GM13977 (cell line): ENCODE results near the gene SRRM3.

ENCODE experiments used
- DNase-seq: peaks from one replicate; pipeline ENCODE4 v3.0.0; 2012; ENCODE audit warnings: low spot score
- CTCF ChIP-seq: IDR thresholded peaks from 2 replicates; pipeline ENCODE4 v1.5.1; 2012; ENCODE audit warnings: mild to moderate bottlenecking, control low read depth; ENCODE audit not compliant: insufficient read depth; ENCODE audit errors: extremely low read depth, missing control alignments
- in situ Hi-C: fragments of 300-500 bp; cut with MboI; formaldehyde crosslinking; loops from one replicate; pipeline ENCODE4 v1.12.0; 2022; ENCODE audit warnings: low sequenced_read_pairs, low pct_unique_long_range_greater_than_20kb, mixed read lengths, inconsistent platforms; ENCODE audit not compliant: unreplicated experiment

SRRM3 gene

DNA sequence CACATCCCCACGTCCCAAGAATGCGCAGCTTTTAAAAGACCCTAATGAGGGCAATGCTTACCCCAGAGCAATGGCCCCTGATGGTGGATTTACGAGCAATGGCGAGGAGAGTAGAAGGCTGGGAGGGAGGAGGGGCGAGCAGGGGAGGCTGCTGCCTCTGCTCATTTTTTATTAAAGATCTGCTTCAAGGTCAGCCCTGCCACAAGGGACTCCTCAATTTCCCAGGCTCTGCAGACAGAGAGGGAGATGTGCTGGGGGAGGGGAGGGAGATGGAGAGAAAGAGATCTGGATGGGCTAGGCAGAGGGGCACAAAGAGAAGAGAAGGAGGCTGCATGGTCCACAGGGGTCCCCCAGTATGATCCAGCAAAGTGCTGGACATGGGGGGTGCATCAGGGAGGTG, 7.8 kb upstream of the SRRM3 start:
- DNase-seq, result no peak

DNA sequence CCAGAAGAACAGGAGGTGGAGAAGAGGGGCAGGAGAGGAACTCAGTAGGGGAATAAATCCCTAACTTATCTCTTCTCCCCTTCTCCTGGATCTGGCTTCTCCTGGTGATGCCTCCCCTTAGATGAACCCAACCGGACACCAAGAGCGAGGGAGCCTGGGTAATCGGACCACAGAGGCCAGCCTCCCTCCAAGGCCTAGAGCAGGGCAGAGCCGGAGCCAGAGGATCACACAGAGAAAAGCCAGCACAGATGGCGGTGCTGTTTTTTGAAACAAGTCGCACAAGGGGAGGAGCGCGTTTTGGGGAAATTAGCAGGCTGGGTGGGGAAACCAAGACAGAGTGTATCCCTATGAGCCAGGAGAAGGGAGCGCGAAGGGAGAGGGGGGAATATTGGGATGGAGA, 4.9 kb upstream of the SRRM3 start:
- DNase-seq, result no peak
- in situ Hi-C loops, result no loop called here
- TF ChIP-seq CTCF, result no peak

More for the DNA sequence above, 7.8 kb upstream of the SRRM3 start:
- no peak for TF ChIP-seq CTCF
- in situ Hi-C loops, result no loop called here

DNA sequence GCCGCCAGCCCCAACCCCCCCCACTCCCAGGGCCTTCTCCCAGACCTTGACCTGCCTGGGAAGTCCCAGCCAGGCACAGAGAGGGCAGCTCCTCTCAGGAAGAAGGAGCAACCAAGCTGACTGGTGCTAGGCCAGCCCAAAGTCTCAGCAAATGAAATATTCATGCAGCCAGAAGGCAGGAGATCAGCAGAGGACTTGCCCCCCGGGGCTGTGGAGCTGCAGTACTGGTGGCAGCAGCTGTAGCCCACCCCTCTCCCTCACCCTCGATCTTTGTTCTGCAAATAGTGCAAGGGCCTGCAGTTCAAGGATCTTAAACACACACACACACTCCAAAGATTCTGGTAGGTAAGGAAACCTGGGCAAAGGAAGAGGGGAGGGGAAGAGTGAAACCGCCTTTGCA, 3.5 kb upstream of the SRRM3 start:
- no peak for DNase-seq
- no peak for TF ChIP-seq CTCF
- in situ Hi-C loops, result no loop called here

- in situ Hi-C loops, result no loop called here
- TF ChIP-seq CTCF, result no peak
Measured at GRCh38 chr7:76202666-76203030, 952 bp downstream of the SRRM3 start.

DNA sequence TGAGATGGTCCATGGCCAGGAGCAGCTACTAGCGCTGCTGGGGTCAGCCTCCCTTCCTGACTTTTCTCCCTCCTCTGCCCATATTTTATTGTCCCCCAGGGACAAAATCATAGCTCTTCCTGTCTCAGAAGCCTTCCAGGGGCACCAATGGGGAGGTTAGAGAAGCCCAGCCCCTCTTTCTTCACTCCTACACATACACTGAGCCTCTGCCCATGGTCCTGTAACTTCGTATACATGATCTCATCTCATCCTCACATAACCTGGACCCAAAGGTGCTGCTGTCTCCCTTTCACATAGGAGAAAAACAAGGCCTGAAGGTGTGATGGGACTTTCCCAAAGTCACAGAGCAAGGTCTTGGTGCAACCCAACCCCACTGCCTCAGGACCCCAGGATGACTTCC, 2.5 kb downstream of the SRRM3 start:
- no peak for DNase-seq
- in situ Hi-C loops, result no loop called here
- TF ChIP-seq CTCF, result no peak

More at GRCh38 chr7:76202666-76203030, 952 bp downstream of the SRRM3 start:
- no peak for DNase-seq

DNA sequence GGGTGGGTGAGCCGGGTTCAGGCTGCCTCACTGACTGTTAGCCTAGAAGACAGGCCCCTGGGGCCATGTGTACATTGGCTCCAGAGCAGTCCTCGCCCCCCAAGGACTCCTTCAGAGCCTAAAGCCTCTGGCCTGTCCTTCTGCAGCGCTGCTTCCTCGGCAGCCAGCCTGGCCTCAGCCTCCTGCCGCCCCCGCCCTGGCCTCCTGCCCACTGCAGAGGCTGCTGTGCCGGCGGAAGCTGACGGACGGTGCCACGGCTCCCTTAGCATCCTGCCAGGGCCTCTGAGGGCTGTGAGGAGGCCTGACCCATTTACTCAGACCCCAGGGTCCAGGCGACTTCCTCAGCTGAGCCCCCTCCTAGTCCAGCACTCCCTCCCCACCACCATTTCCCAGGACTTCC, 4.9 kb downstream of the SRRM3 start:
- TF ChIP-seq CTCF, result no peak
- no peak for DNase-seq
- in situ Hi-C loops, result no loop called here

DNA sequence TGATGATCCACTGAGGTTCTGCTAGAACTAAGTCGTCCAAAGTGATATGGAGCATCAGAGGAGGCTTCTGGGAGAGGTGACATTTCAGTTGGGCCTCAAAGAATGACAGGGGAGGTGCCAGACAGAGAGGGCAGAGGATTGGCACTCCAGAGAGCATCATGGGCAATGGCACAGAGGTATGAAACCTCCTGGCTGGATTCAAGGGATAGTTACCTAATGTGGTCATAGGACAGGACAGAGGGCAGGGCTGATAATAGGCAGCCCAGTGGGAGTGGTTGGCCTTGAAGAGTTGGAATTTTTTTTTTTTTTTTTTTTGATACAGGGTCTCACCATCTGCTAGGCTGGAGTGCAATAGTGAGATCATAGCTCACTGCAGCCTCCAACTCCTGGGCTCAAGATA, 7.6 kb downstream of the SRRM3 start:
- no peak for TF ChIP-seq CTCF
- in situ Hi-C loops, result no loop called here

More for the DNA sequence above, 7.6 kb downstream of the SRRM3 start:
- DNase-seq, result no peak
